HepG2 (cell line): ENCODE results near the gene ITIH1. TPM values are rescaled to one million over a fixed set of nuclear protein-coding genes. Genes with fewer than 3 reads are reported as not detected.

Experiments
- ATAC-seq: fragments of 200-7000 bp; cut with Tn5 transposase; 3 replicates; pipeline ENCODE4 v1.9.1; 2020; ENCODE audit warnings: mild to moderate bottlenecking, moderate library complexity
- BruUV-seq: library from RNA; stranded (reverse); fragments of 400-500 nt; replicated peaks from 2 replicates; lab custom pipeline; 2021; lab: Mats Ljungman, UMichigan
- CTCF ChIA-PET: fragments of 300-600 bp; formaldehyde crosslinking; extraction: SDS; loops from one replicate; lab custom pipeline; 2021; ENCODE audit warnings: low total read pairs, inconsistent platforms, low intra/inter-chr PET ratio; lab: Yijun Ruan, JAX
- POLR2A ChIA-PET: fragments of 350-600 bp; sonication (Branson Sonifier 250); formaldehyde crosslinking; loops from one replicate; lab custom pipeline; 2020; ENCODE audit warnings: antibody characterized with exemption, inconsistent platforms; lab: Yijun Ruan, JAX
- DNase-seq: peaks from one replicate; pipeline ENCODE4 v3.0.0-alpha.2; 2015; ENCODE audit warnings: low spot score
- FAIRE-seq: peaks from 3 replicates; lab custom pipeline; 2011; peaks lifted over from hg19 to GRCh38; lab: Jason Lieb, UNC
- H2AFZ ChIP-seq: one replicate; pipeline ENCODE4 v1.6.1; 2011; ENCODE audit warnings: low read length, inconsistent platforms
- H3K27ac ChIP-seq: fragments of 300-600 bp; 3 replicates; pipeline ENCODE4 v1.8.0; 2011; ENCODE audit warnings: mixed run types, mild to moderate bottlenecking, mixed read lengths, low read length, inconsistent platforms; ENCODE audit not compliant: insufficient read depth; ENCODE audit errors: extremely low read length
- H3K27me3 ChIP-seq, 2 experiments: fragments of 200-600 bp in 1 of 2; 2 replicates in 1 of 2; 3 replicates in 1 of 2; pipeline versions ENCODE4 v1.6.0 to v1.8.0; 2011; ENCODE audit warnings: low read length in 2 of 2, mild to moderate bottlenecking in 2 of 2, moderate library complexity in 2 of 2, inconsistent platforms in 1 of 2; ENCODE audit not compliant: insufficient read depth in 2 of 2, control insufficient read depth in 1 of 2
- H3K36me3 ChIP-seq, 2 experiments: fragments of 200-600 bp in 1 of 2; replicated peaks in 1 of 2; 2 replicates in 1 of 2; 3 replicates in 1 of 2; pipeline versions ENCODE4 v1.5.1 to v1.8.0; 2011; ENCODE audit warnings: low read length in 2 of 2, inconsistent platforms in 1 of 2; ENCODE audit not compliant: insufficient read depth in 2 of 2, control insufficient read depth in 1 of 2
- H3K4me1 ChIP-seq: 2 replicates; pipeline ENCODE4 v1.5.1; 2012; ENCODE audit warnings: low read length, inconsistent platforms; ENCODE audit not compliant: insufficient read depth
- H3K4me2 ChIP-seq: 2 replicates; pipeline ENCODE4 v1.6.0; 2011; ENCODE audit warnings: low read depth, low read length, inconsistent platforms
- H3K4me3 ChIP-seq, 3 experiments: fragments of 200-600 bp in 1 of 3; sonication (generic), shearing (Covaris generic) in 1 of 3; replicated peaks in 1 of 3; 2 replicates each; pipeline ENCODE4 v1.5.1; 2011 to 2016; ENCODE audit warnings: low read length in 3 of 3, inconsistent platforms in 2 of 3, low read depth in 2 of 3, mild to moderate bottlenecking in 2 of 3, control low read depth in 1 of 3, mixed read lengths in 1 of 3; ENCODE audit not compliant: insufficient read depth in 1 of 3
- H3K79me2 ChIP-seq: one replicate; pipeline ENCODE4 v1.6.1; 2011; ENCODE audit warnings: low read length, inconsistent platforms; ENCODE audit not compliant: insufficient read depth
- H3K9ac ChIP-seq: 2 replicates; pipeline ENCODE4 v1.6.0; 2011; ENCODE audit warnings: mild to moderate bottlenecking, low read depth, low read length, inconsistent platforms; ENCODE audit not compliant: insufficient read depth
- H3K9me3 ChIP-seq: 2 replicates; pipeline ENCODE4 v1.5.1; 2012; ENCODE audit warnings: mild to moderate bottlenecking, low read length
- H4K20me1 ChIP-seq: 2 replicates; pipeline ENCODE4 v1.6.0; 2011; ENCODE audit warnings: inconsistent platforms, mild to moderate bottlenecking, low read length, moderate library complexity; ENCODE audit not compliant: insufficient read depth
- ERF ChIP-seq: IDR thresholded peaks from 2 replicates; pipeline ENCODE4 v1.6.1; 2018; ENCODE audit warnings: missing biosample characterization, missing genetic modification reagents
- KAT8 ChIP-seq: IDR thresholded peaks from 2 replicates; pipeline ENCODE4 v1.6.1; 2016; ENCODE audit warnings: missing genetic modification reagents, missing compliant biosample characterization
- MLX ChIP-seq: IDR thresholded peaks from 2 replicates; pipeline ENCODE4 v1.6.1; 2016
- SRSF4 ChIP-seq: fragments of 200-400 bp; formaldehyde crosslinking; IDR thresholded peaks from one replicate; pipeline ENCODE4 v1.6.1; 2018; ENCODE audit warnings: mild to moderate bottlenecking, low read depth, low read length, moderate library complexity; ENCODE audit not compliant: poor library complexity, severe bottlenecking
- TEAD2 ChIP-seq: sonication (generic); formaldehyde crosslinking; IDR thresholded peaks from 2 replicates; pipeline ENCODE4 v1.9.0; 2021; ENCODE audit warnings: missing genetic modification reagents
- ZNF331 ChIP-seq: sonication (generic); formaldehyde crosslinking; IDR thresholded peaks from 2 replicates; pipeline ENCODE4 v1.4.0; 2020; ENCODE audit warnings: missing genetic modification reagents
- ZNF782 ChIP-seq: sonication (generic); formaldehyde crosslinking; IDR thresholded peaks from 2 replicates; pipeline ENCODE4 v1.4.0; 2020; ENCODE audit warnings: missing genetic modification reagents, mild to moderate bottlenecking, borderline replicate concordance
- WGBS: methylation state at CpG from one replicate; pipeline ENCODE4 v1.1.6; 2017; ENCODE audit warnings: low lambda C conversion rate; 5-methylcytosine and 5-hydroxymethylcytosine counted together
- in situ Hi-C: cut with HindIII; loops from 2 replicates; pipeline ENCODE4 v1.10.0; 2017; ENCODE audit warnings: low pct_unique_long_range_greater_than_20kb; ENCODE audit not compliant: extremely low pct_ligation_motif_present
- intact Hi-C: fragments of 100-400 bp; cut with micrococcal nuclease; formaldehyde crosslinking; loops from one replicate; pipeline ENCODE4 v1.10.0; 2022; ENCODE audit not compliant: unreplicated experiment
- polyA plus RNA-seq, 8 experiments: library from polyadenylated mRNA; depleted of rRNA in 3 of 8; stranded (reverse) in 7 of 8; unstranded in 1 of 8; fragments of >200 nt; fragmentation: Illumina TruSeq in 4 of 8; extraction: Trizol in 4 of 8; gene quantifications; 2 replicates each; pipeline versions ENCODE4 v1.2.1 to v1.2.3, GENCODE V29; 2011 to 2016; ENCODE audit warnings: low read depth in 4 of 8, missing spikeins in 1 of 8, mixed read lengths in 1 of 8; ENCODE audit not compliant: insufficient read depth in 1 of 8
- total RNA-seq, 5 experiments: library from RNA; depleted of rRNA; stranded (reverse); fragments of >200 nt; fragmentation: Illumina TruSeq; extraction: Trizol; gene quantifications; 2 replicates each; pipeline ENCODE4 v1.2.3, GENCODE V29; 2016; ENCODE audit warnings: low read depth in 1 of 5

The ITIH1 gene
- total and polyA plus RNA-seq, 2 of the 13 experiments (the other 11 are each of a cell fraction or from before 2014, with no cell fraction given) = 12.3 to 19.6 TPM

GRCh38 chr3:52801839-52802238 is 24.4 kb downstream of the ITIH1 start:
- H3K4me2 ChIP-seq = no peak overlapping the region
- H2AFZ ChIP-seq = no peak overlapping the region
- peaks cover 23% of the 10 kb centered on the region; the same call in 1 of the 2 replicates for H3K4me1 ChIP-seq
- CTCF ChIA-PET = no interaction called here
- 96% methylated on average over 5 of the region's 5 CpGs for WGBS
- no TSS peak for BruUV-seq
- H3K9ac ChIP-seq = no peak overlapping the region
- H4K20me1 ChIP-seq = no peaks in the 10 kb centered on the region
- in situ Hi-C loops = no loop called here
- H3K79me2 ChIP-seq = no peaks in the 10 kb centered on the region
- H3K4me3 ChIP-seq = no peak overlapping the region
- TF ChIP-seq TEAD2 (CRISPR knock-in tag) (no peak), SRSF4 (no peak), MLX (CRISPR knock-in tag) (no peak), ERF (CRISPR knock-in tag) (no peak), ZNF331 (CRISPR knock-in tag) (no peak), KAT8 (CRISPR knock-in tag) (no peak)
- TF ChIP-seq, all 625 proteins: peak for 0
- ATAC-seq (no peak), FAIRE-seq (no peak), DNase-seq (no peak)
- peaks cover 29 to 71% of the 10 kb centered on the region in 2 experiments for H3K36me3 ChIP-seq
- no peaks in the 10 kb centered on the region for H3K27me3 ChIP-seq
- H3K9me3 ChIP-seq = no peaks in the 10 kb centered on the region
- no peak overlapping the region for H3K27ac ChIP-seq
- intact Hi-C loops = no loop called here
- POLR2A ChIA-PET = interaction anchor here (1.2 kb wide), 1 partner anchor 10 kb away, joined by 3 read pairs; no protein-coding TSS in a partner anchor

- in situ Hi-C loops = no loop called here
- no peak for ATAC-seq
- no peaks in the 10 kb centered on the region for H3K9me3 ChIP-seq
- no peaks in the 10 kb centered on the region for H3K79me2 ChIP-seq
- no peak overlapping the region for H3K9ac ChIP-seq
- ChIA-PET POLR2A (interaction anchor here (0.8 to 6.8 kb wide), 5 partner anchors 11 to 31 kb away, joined by 3 to 70 read pairs (median 3); partner anchors contain the start of gene ITIH3), CTCF (no interaction called here)
- no peak for FAIRE-seq
- H2AFZ ChIP-seq = no peak overlapping the region
- intact Hi-C loops = no loop called here
- 94% methylated on average over 18 of the region's 19 CpGs for WGBS
- H4K20me1 ChIP-seq = no peaks in the 10 kb centered on the region
- H3K27ac ChIP-seq = no peak overlapping the region
- no peak overlapping the region for H3K4me2 ChIP-seq
- BruUV-seq = no TSS peak
- peaks cover 26% of the 10 kb centered on the region for H3K4me1 ChIP-seq
- no peaks in the 10 kb centered on the region for H3K27me3 ChIP-seq
- no peak for TF ChIP-seq ZNF782 (CRISPR knock-in tag)
- TF ChIP-seq, all 625 proteins: peak for 0
- Histone ChIP-seq H3K36me3 (peaks cover 21 to 48% of the 10 kb centered on the region in 2 experiments), H3K4me3 (no peak overlapping the region)
- no peak for DNase-seq
These were observed 28.1 kb downstream of the ITIH1 start for GRCh38 chr3:52805270-52806039.
